GM21786 (cell line): Measurements from ENCODE around the gene CD1E.
"Not testable (repeated sequence)": the region's sequence is repeated elsewhere in the genome, so short reads cannot be mapped to it uniquely, and the experiment has no call there.

Experiments
- ATAC-seq: cut with Tn5 transposase; IDR thresholded peaks from one replicate; pipeline ENCODE4 v1.9.1; 2021; ENCODE audit not compliant: unreplicated experiment

The CD1E gene

GRCh38 chr1:158353303-158354075 is at the start of gene CD1E:
TSS of gene CD1E (plus strand) at chr1:158353894. CDS start at chr1:158353989, 95 bp downstream.
- no peak for ATAC-seq

- ATAC-seq, result no peak
Observed at GRCh38 chr1:158310623-158311022, 43.1 kb upstream of the CD1E start.

GRCh38 chr1:158311066-158311465 is 42.6 kb upstream of the CD1E start:
- ATAC-seq, result no peak

- ATAC-seq, result no peak
Observed at GRCh38 chr1:158323866-158324265, 29.8 kb upstream of the CD1E start.

- no peak for ATAC-seq
Observed at GRCh38 chr1:158324395-158324794, 29.3 kb upstream of the CD1E start.

- no peak for ATAC-seq
Observed at GRCh38 chr1:158327481-158327880, 26.2 kb upstream of the CD1E start.

- no peak for ATAC-seq
Observed at GRCh38 chr1:158328426-158328825, 25.3 kb upstream of the CD1E start.

GRCh38 chr1:158329300-158329699 is 24.4 kb upstream of the CD1E start:
- no peak for ATAC-seq

- no peak for ATAC-seq
Observed at GRCh38 chr1:158329733-158330132, 24.0 kb upstream of the CD1E start.

GRCh38 chr1:158330391-158331105 is 23.1 kb upstream of the CD1E start:
- ATAC-seq, result no peak

GRCh38 chr1:158331106-158331425 is 22.6 kb upstream of the CD1E start:
- no peak for ATAC-seq

GRCh38 chr1:158331481-158332150 is 22.1 kb upstream of the CD1E start, which contains the start of gene CD1B:
TSS of gene CD1B (minus strand) at chr1:158331531. CDS start at chr1:158331423, 108 bp downstream.
- ATAC-seq, result no peak

GRCh38 chr1:158333405-158334155 is 20.1 kb upstream of the CD1E start:
- ATAC-seq, result no peak

GRCh38 chr1:158334526-158335212 is 19.0 kb upstream of the CD1E start:
- no peak for ATAC-seq

GRCh38 chr1:158335213-158335532 is 18.5 kb upstream of the CD1E start:
- no peak for ATAC-seq

- not testable (repeated sequence) for ATAC-seq
Observed at GRCh38 chr1:158336413-158336812, 17.3 kb upstream of the CD1E start.

- ATAC-seq, result not testable (repeated sequence)
Observed at GRCh38 chr1:158348946-158349345, 4.7 kb upstream of the CD1E start.

- ATAC-seq, result no peak
Observed at GRCh38 chr1:158354255-158354654, 561 bp downstream of the CD1E start.

- ATAC-seq, result no peak
Observed at GRCh38 chr1:158355773-158356285, 2.1 kb downstream of the CD1E start.

- no peak for ATAC-seq
Observed at GRCh38 chr1:158356616-158357015, 2.9 kb downstream of the CD1E start.
